ENCODE data around the gene TOX2.

Gene TOX2

GRCh38 chr20:43916073-43916880 is 1.6 kb downstream of the TOX2 start:
- DNase-seq: no peak

GRCh38 chr20:43916881-43917371 is 2.3 kb downstream of the TOX2 start:
- DNase-seq: no peak

- DNase-seq: no peak
These were observed 2.7 kb downstream of the TOX2 start for GRCh38 chr20:43917380-43917779.

GRCh38 chr20:43919686-43920403 is 5.2 kb downstream of the TOX2 start:
- DNase-seq: no peak

GRCh38 chr20:43920797-43921196 is 6.1 kb downstream of the TOX2 start:
- DNase-seq: no peak

GRCh38 chr20:43921227-43921780 is 6.7 kb downstream of the TOX2 start:
- DNase-seq: no peak

- DNase-seq: no peak
These were observed 8.0 kb downstream of the TOX2 start for GRCh38 chr20:43922614-43923013.

GRCh38 chr20:43923322-43923721 is 8.7 kb downstream of the TOX2 start:
- DNase-seq: no peak

GRCh38 chr20:43923917-43924316 is 9.3 kb downstream of the TOX2 start:
- no peak for DNase-seq

GRCh38 chr20:43925215-43925614 is 10.6 kb downstream of the TOX2 start:
- peak; percentile 83 for DNase-seq

GRCh38 chr20:43925801-43926200 is 11.1 kb downstream of the TOX2 start:
- peak; percentile 40 for DNase-seq

GRCh38 chr20:43926287-43927050 is 11.8 kb downstream of the TOX2 start:
- DNase-seq: no peak

GRCh38 chr20:43931976-43932375 is 17.3 kb downstream of the TOX2 start:
- no peak for DNase-seq

GRCh38 chr20:43934833-43935232 is 20.2 kb downstream of the TOX2 start:
- no peak for DNase-seq

- DNase-seq: no peak
These were observed 21.6 kb downstream of the TOX2 start for GRCh38 chr20:43936104-43936770.

GRCh38 chr20:43936805-43937204 is 22.2 kb downstream of the TOX2 start:
- DNase-seq: no peak

GRCh38 chr20:43937591-43937990 is 22.9 kb downstream of the TOX2 start:
- DNase-seq: no peak

- no peak for DNase-seq
These were observed 23.5 kb downstream of the TOX2 start for GRCh38 chr20:43938017-43938655.

- DNase-seq: no peak
These were observed 24.5 kb downstream of the TOX2 start for GRCh38 chr20:43938932-43939761.

GRCh38 chr20:43939762-43940121 is 25.1 kb downstream of the TOX2 start:
- DNase-seq: no peak

Measured in activated CD8-positive, alpha-beta memory T cell treated with anti-CD3 and anti-CD28 coated beads, Interleukin-2, amount 50 U/mL, for 4 hours (primary cell).